ENCODE data around the gene IL31RA.

IL31RA gene

GRCh38 chr5:55860288-55860687, 9.1 kb downstream of the IL31RA start:
- no peak for DNase-seq (ENCODE audit: low spot score)

- no peak for DNase-seq (ENCODE audit: low spot score)
Measured at GRCh38 chr5:55860709-55861108, 9.6 kb downstream of the IL31RA start.

- no peak for DNase-seq (ENCODE audit: low spot score)
Measured at GRCh38 chr5:55864606-55865541, 13.7 kb downstream of the IL31RA start.

GRCh38 chr5:55865831-55866230, 14.7 kb downstream of the IL31RA start:
- peak; percentile 11 for DNase-seq (ENCODE audit: low spot score)

- no peak for DNase-seq (ENCODE audit: low spot score)
Measured at GRCh38 chr5:55866485-55866884, 15.3 kb downstream of the IL31RA start.

- DNase-seq (ENCODE audit: low spot score) = no peak
Measured at GRCh38 chr5:55866934-55867333, 15.8 kb downstream of the IL31RA start.

- peak; percentile 100 for DNase-seq (ENCODE audit: low spot score)
Measured at GRCh38 chr5:55868846-55869245, 17.7 kb downstream of the IL31RA start.

- no peak for DNase-seq (ENCODE audit: low spot score)
Measured at GRCh38 chr5:55869847-55870246, 18.7 kb downstream of the IL31RA start.

- DNase-seq (ENCODE audit: low spot score) = peak; percentile 9
Measured at GRCh38 chr5:55873234-55873633, 22.1 kb downstream of the IL31RA start.

GRCh38 chr5:55877655-55878054, 26.5 kb downstream of the IL31RA start:
- no peak for DNase-seq (ENCODE audit: low spot score)

- no peak for DNase-seq (ENCODE audit: low spot score)
Measured at GRCh38 chr5:55880453-55880852, 29.3 kb downstream of the IL31RA start.

- DNase-seq (ENCODE audit: low spot score) = no peak
Measured at GRCh38 chr5:55885359-55885758, 34.2 kb downstream of the IL31RA start.

- DNase-seq (ENCODE audit: low spot score) = no peak
Measured at GRCh38 chr5:55888205-55888604, 37.0 kb downstream of the IL31RA start.

GRCh38 chr5:55892479-55892878, 41.3 kb downstream of the IL31RA start:
- DNase-seq (ENCODE audit: low spot score) = no peak

- no peak for DNase-seq (ENCODE audit: low spot score)
Measured at GRCh38 chr5:55894135-55894534, 43.0 kb downstream of the IL31RA start.

GRCh38 chr5:55895346-55895745, 44.2 kb downstream of the IL31RA start:
- no peak for DNase-seq (ENCODE audit: low spot score)

GRCh38 chr5:55896238-55896637, 45.1 kb downstream of the IL31RA start:
- DNase-seq (ENCODE audit: low spot score) = no peak

- DNase-seq (ENCODE audit: low spot score) = no peak
Measured at GRCh38 chr5:55896663-55897062, 45.5 kb downstream of the IL31RA start.

GRCh38 chr5:55897206-55897894, 46.2 kb downstream of the IL31RA start:
- no peak for DNase-seq (ENCODE audit: low spot score)

- DNase-seq (ENCODE audit: low spot score) = no peak
Measured at GRCh38 chr5:55897905-55898304, 46.7 kb downstream of the IL31RA start.

- peak; percentile 43 for DNase-seq (ENCODE audit: low spot score)
Measured at GRCh38 chr5:55899344-55899743, 48.2 kb downstream of the IL31RA start.

GRCh38 chr5:55900068-55900467, 48.9 kb downstream of the IL31RA start:
- DNase-seq (ENCODE audit: low spot score) = no peak

GRCh38 chr5:55900776-55901175, 49.6 kb downstream of the IL31RA start:
- DNase-seq (ENCODE audit: low spot score) = no peak
